NOMO-1 treated with DMSO at 0.1 percent for 48 hours (cell line): Measurements from ENCODE around the gene POMC.
"Not testable (repeated sequence)": the region's sequence is repeated elsewhere in the genome, so short reads cannot be mapped to it uniquely, and the experiment has no call there.

Experiments
- DNase-seq: peaks from one replicate; lab custom pipeline; 2025; ENCODE audit not compliant: unreplicated experiment; lab: John Stamatoyannopoulos, UW

The POMC gene

DNA sequence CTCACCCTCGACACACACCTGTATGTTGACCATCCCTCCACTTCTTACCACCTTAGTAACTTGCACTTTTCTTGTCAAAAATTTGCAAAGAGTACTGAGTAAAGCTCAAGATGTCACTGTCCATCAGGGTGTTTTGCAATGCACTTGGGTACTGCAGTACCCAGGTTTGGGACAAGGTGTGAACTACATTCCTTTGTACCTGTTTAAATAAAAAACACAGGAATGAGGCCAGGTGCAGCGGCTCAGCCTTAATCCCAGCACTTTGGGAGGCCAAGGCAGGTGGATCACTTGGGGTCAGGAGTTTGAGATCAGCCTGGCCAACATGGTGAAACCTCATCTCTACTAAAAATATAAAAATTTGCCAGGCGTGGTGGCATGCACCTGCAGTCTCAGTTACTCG, 27.8 kb downstream of the POMC start:
- not testable (repeated sequence) for DNase-seq

DNA sequence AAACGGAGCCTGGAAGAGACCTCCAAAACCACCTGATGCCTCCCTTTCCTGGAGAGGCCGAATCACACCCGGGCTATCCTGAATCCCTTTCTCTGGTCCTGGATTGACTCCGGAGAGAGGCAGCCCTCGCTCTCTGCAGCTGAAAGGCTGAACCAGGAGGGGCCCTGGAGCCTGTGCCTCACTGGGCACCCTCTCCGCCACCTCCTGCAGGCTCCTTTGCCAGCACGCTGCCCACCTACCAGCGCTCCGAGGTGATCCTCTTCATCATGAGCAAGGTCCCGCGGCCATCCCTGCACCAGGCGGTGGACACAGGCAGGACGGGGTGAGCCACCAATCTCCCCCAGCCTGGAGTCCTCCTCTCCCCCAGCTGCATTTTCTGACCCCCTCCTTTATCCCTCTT, 35.7 kb downstream of the POMC start:
- DNase-seq = no peak

GRCh38 chr2:25132299-25132635, 36.1 kb downstream of the POMC start:
- DNase-seq = no peak

- DNase-seq = no peak
These were observed 36.6 kb downstream of the POMC start for GRCh38 chr2:25131567-25132298.

DNA sequence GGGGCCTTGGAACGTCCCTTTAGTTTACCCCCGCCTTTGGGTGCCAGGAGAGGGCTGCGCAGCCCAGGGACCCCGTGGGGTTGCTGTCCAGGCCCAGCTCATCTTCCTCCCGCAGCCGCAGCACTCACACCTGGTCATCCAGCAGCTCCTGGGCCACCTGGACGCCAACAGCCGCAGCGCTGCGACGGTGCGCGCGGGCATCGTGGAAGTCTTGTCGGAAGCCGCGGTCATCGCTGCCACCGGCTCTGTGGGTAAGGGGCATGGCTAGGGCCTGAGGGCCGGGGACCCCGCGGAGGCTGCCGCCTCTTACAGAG, 37.2 kb downstream of the POMC start:
- DNase-seq = no peak

DNA sequence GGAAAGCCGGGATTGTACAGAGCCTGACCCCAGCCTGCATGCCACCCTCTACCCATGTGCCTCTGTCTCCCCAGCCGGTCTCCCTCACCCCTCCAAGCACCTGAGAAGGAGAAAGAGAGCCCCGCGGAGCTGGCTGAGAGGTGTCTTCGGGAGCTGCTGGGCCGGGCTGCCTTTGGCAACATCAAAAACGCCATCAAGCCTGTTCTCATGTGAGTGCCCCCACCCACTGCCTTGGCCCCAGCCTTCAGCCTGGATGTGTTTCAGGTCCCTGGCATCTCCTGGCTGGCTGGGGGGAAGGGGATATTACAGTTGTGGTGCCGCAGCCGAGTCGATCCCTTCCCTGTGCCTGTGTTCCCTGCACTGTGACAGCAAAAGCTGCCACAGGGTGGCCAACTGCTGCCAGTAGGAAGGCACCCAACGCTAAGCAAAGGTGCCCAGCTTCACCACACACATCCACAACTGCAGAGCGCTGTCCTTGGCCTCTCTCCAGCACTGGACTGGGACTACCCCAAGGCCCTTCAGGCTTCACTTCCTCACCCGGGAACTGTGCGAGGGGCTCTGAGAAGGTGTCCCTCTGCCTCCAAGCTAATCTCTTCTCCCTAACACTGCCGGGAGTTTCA, 38.4 kb downstream of the POMC start:
- DNase-seq = no peak

GRCh38 chr2:25127646-25128045, 40.7 kb downstream of the POMC start:
- no peak for DNase-seq

DNA sequence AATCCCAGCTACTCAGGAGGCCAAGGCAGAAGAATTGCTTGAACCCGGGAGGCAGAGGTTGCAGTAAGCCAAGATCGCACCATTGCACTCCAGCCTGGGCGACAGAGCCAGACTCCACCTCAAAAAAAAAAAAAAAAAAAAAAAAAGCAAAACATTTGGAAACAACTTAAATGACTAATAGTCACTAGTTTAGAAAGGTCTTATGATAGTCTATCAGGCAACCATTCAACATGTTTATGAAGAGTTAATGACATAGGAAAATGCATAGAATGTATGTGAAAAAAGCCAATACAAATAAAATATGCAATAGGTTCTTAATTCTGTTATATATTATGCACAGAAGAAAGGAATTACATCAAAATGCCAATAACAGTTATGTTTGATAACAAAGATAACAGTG, 41.3 kb downstream of the POMC start:
- not testable (repeated sequence) for DNase-seq

- peak; percentile 10 for DNase-seq
These were observed 42.4 kb downstream of the POMC start for GRCh38 chr2:25125976-25126375.

GRCh38 chr2:25125189-25125588, 43.2 kb downstream of the POMC start:
- DNase-seq = no peak

DNA sequence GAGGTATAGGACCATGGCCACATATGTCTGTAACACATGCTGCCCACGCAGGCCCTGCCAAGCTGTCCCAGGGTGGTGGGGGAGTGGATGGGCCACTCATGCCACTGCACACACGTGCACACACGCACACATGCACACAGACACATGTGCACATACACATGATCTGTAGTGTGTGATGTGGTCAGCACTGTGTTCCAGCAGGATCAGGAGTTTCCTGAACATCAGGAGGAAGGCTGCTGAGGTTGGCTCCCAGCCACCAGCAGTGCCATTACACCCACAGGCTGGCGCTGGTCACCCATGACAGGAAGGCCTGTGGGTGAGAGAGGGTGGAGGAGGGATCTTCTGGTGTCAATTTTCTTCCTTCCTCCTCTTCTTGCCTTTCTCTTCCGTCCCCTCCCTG, 44.7 kb downstream of the POMC start:
- no peak for DNase-seq

GRCh38 chr2:25122367-25122766, 46.0 kb downstream of the POMC start:
- DNase-seq = no peak

- DNase-seq = no peak
These were observed 49.1 kb downstream of the POMC start for GRCh38 chr2:25119263-25119662.

DNA sequence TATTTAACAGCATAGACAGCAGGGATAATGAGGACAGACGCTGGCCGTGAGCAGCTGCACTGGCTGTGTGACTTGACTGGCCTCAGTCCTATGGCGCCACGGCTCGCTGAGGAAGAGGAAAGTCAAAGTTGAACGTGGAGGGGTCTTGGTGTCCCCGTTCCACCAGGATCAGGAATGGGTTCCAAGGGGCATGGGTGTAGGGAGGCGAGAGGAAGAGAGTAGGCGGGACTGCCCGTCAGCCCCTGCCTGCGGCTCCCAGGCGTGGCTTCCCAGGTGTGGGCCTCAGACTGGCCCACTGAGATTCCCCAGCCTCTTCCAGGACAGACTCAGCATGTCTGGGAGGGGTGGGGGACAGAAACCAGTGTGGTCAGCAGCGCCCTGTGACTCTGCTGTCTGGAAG, 51.4 kb downstream of the POMC start:
- no peak for DNase-seq

GRCh38 chr2:25115902-25116301, 52.5 kb downstream of the POMC start:
- no peak for DNase-seq

GRCh38 chr2:25115249-25115883, 53.0 kb downstream of the POMC start:
- no peak for DNase-seq

DNA sequence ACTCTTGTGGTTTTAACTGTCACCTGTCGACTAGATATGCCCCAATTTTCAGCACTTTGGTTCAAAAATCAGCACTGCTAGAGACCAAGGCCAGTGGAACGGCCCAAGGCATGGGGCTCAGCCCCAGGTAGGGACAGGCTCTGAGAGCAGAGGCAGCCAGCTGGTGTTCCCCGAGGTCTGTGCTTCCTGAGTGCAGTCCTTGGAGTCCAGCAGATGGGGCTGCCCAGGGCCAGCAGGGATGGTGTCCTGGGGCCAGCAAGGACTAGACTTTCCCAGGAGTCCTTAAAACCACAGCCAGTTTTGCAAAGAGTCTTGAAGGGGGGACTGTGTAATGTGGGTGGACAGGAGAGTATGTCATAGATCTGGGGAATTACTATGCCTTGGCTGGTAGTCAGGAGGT, 56.3 kb downstream of the POMC start:
- DNase-seq = no peak
